Natural killer cell (primary cell): ENCODE results near the gene RNF175. TPM values are rescaled to one million over a fixed set of nuclear protein-coding genes. Genes with fewer than 3 reads are reported as not detected.

Source experiments
- ATAC-seq, 3 donors: fragments of 150-1000 bp in 2 of 3; fragments of 200-7000 bp in 1 of 3; cut with Tn5 transposase; 1 replicate in 1 of 3; 2 replicates in 2 of 3; pipeline ENCODE4 v1.10.0; 2021; ENCODE audit warnings: mild to moderate bottlenecking in 2 of 3, moderate library complexity in 2 of 3
- DNase-seq, 2 donors: peaks; one replicate each; pipeline versions ENCODE4 v3.0.0 to v3.0.0-alpha.2; 2013 to 2021; ENCODE audit warnings: mixed read lengths in 1 of 2
- H3K27ac ChIP-seq: one replicate; pipeline ENCODE4 v1.5.1; 2013; ENCODE audit warnings: mild to moderate bottlenecking, low read length
- H3K27me3 ChIP-seq: one replicate; pipeline ENCODE4 v1.6.1; 2013; ENCODE audit warnings: low read length; ENCODE audit not compliant: control insufficient read depth, insufficient read depth
- H3K36me3 ChIP-seq: one replicate; pipeline ENCODE4 v1.6.1; 2013; ENCODE audit warnings: low read length; ENCODE audit not compliant: control insufficient read depth, insufficient read depth
- H3K4me1 ChIP-seq: one replicate; pipeline ENCODE4 v1.6.1; 2013; ENCODE audit warnings: low read length; ENCODE audit not compliant: control insufficient read depth, insufficient read depth
- H3K4me3 ChIP-seq: one replicate; pipeline ENCODE4 v1.5.1; 2013; ENCODE audit warnings: low read length
- H3K9me3 ChIP-seq: one replicate; pipeline ENCODE4 v1.6.1; 2013; ENCODE audit warnings: low read length; ENCODE audit not compliant: control insufficient read depth, insufficient read depth
- H3K27ac Mint-ChIP-seq, 2 donors: one replicate each; pipeline ENCODE4 v1.8.0; 2022; ENCODE audit warnings: mild to moderate bottlenecking in 2 of 2, mixed read lengths in 2 of 2, moderate library complexity in 1 of 2
- H3K27me3 Mint-ChIP-seq, 2 donors: one replicate each; pipeline ENCODE4 v1.8.0; 2022; ENCODE audit warnings: low read depth in 2 of 2, mixed read lengths in 2 of 2
- H3K36me3 Mint-ChIP-seq: one replicate; pipeline ENCODE4 v1.8.0; 2022; ENCODE audit warnings: mixed read lengths
- H3K4me1 Mint-ChIP-seq, 2 donors: one replicate each; pipeline ENCODE4 v1.8.0; 2022; ENCODE audit warnings: mixed read lengths in 2 of 2
- H3K4me3 Mint-ChIP-seq: one replicate; pipeline ENCODE4 v1.8.0; 2022; ENCODE audit warnings: mild to moderate bottlenecking, moderate library complexity, mixed read lengths
- H3K9me3 Mint-ChIP-seq, 2 donors: one replicate each; pipeline ENCODE4 v1.8.0; 2022; ENCODE audit warnings: mixed read lengths in 2 of 2
- WGBS: methylation state at CpG from one replicate; pipeline ENCODE4 v1.1.7; 2013; ENCODE audit warnings: missing lambda C conversion rate; ENCODE audit not compliant: insufficient coverage; 5-methylcytosine and 5-hydroxymethylcytosine counted together
- intact Hi-C: fragments of 100-400 bp; cut with micrococcal nuclease; formaldehyde crosslinking; loops from one replicate; pipeline ENCODE4 v1.14.2; 2022
- total RNA-seq, 4 donors: library from RNA; stranded (reverse); fragments of 120-200 nt in 1 of 4; gene quantifications; one replicate each; pipeline versions ENCODE4 v1.2.3 to v1.2.4, GENCODE V29; 2013 to 2022
- TF ChIP-seq, protein P1 (sequence below): fragments of 200-600 bp; IDR thresholded peaks from one replicate; pipeline ENCODE4 v1.8.0; 2022; ENCODE audit warnings: antibody characterized with exemption

Gene RNF175
- total RNA-seq, 3 donors from 2014 or later (not counting 1 experiment from before 2014, with no cell fraction given) = 0.07 TPM; not detected in 2

DNA sequence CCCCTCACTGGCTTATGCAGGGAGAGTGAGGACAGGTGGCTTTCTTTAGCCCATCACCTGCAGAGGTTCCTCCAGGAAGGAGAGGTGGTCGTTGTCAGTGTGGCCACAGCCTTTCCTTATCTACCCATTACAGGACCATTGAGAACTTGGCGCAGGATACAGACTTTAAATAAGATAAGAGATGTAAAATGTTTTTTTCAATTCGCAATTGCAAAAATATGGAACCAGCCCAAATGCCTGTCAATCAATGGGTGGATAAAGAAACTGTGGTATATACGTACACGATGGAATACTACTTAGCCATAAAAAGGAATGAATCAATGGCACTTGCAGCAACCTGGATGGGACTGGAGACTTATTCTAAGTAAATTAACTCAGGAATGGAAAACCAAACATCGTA lies 6.9 kb upstream of the RNF175 start:
- intact Hi-C loops = no loop called here

GRCh38 chr4:153765894-153766293 lies 6.1 kb upstream of the RNF175 start:
- WGBS = 84% methylated on average over 8 of the region's 8 CpGs
- H3K4me3 Mint-ChIP-seq = no peak overlapping the region
- no peak overlapping the region for H3K27ac ChIP-seq
- H3K9me3 ChIP-seq = no peaks in the 10 kb centered on the region
- no peak overlapping the region for H3K27ac Mint-ChIP-seq
- no peaks in the 10 kb centered on the region for H3K4me1 Mint-ChIP-seq
- H3K36me3 ChIP-seq = no peaks in the 10 kb centered on the region
- no peak for ATAC-seq
- TF ChIP-seq, protein P1, sequence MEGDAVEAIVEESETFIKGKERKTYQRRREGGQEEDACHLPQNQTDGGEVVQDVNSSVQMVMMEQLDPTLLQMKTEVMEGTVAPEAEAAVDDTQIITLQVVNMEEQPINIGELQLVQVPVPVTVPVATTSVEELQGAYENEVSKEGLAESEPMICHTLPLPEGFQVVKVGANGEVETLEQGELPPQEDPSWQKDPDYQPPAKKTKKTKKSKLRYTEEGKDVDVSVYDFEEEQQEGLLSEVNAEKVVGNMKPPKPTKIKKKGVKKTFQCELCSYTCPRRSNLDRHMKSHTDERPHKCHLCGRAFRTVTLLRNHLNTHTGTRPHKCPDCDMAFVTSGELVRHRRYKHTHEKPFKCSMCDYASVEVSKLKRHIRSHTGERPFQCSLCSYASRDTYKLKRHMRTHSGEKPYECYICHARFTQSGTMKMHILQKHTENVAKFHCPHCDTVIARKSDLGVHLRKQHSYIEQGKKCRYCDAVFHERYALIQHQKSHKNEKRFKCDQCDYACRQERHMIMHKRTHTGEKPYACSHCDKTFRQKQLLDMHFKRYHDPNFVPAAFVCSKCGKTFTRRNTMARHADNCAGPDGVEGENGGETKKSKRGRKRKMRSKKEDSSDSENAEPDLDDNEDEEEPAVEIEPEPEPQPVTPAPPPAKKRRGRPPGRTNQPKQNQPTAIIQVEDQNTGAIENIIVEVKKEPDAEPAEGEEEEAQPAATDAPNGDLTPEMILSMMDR = no peak
- no peaks in the 10 kb centered on the region for H3K9me3 Mint-ChIP-seq
- H3K4me1 ChIP-seq = no peaks in the 10 kb centered on the region
- H3K27me3 Mint-ChIP-seq = peaks cover 32 to 35% of the 10 kb centered on the region in 2 donors
- intact Hi-C loops = no loop called here
- H3K36me3 Mint-ChIP-seq = no peaks in the 10 kb centered on the region
- no peak overlapping the region for H3K4me3 ChIP-seq
- peaks cover 2% of the 10 kb centered on the region for H3K27me3 ChIP-seq
- DNase-seq = no peak

More for the DNA sequence above, 6.9 kb upstream of the RNF175 start:
- H3K36me3 ChIP-seq = no peaks in the 10 kb centered on the region
- H3K9me3 Mint-ChIP-seq = no peaks in the 10 kb centered on the region
- H3K27me3 Mint-ChIP-seq = peaks cover 27 to 33% of the 10 kb centered on the region in 2 donors
- DNase-seq = no peak
- no peaks in the 10 kb centered on the region for H3K4me1 ChIP-seq
- no peaks in the 10 kb centered on the region for H3K36me3 Mint-ChIP-seq
- no peaks in the 10 kb centered on the region for H3K4me1 Mint-ChIP-seq
- H3K4me3 Mint-ChIP-seq = no peak overlapping the region
- H3K27ac ChIP-seq = no peak overlapping the region
- H3K27ac Mint-ChIP-seq = no peak overlapping the region
- no peak for ATAC-seq
- TF ChIP-seq, protein P1 = no peak
- no peak overlapping the region for H3K4me3 ChIP-seq
- 90% methylated on average over 4 of the region's 6 CpGs for WGBS
- H3K9me3 ChIP-seq = no peaks in the 10 kb centered on the region
- peaks cover 2% of the 10 kb centered on the region for H3K27me3 ChIP-seq

DNA sequence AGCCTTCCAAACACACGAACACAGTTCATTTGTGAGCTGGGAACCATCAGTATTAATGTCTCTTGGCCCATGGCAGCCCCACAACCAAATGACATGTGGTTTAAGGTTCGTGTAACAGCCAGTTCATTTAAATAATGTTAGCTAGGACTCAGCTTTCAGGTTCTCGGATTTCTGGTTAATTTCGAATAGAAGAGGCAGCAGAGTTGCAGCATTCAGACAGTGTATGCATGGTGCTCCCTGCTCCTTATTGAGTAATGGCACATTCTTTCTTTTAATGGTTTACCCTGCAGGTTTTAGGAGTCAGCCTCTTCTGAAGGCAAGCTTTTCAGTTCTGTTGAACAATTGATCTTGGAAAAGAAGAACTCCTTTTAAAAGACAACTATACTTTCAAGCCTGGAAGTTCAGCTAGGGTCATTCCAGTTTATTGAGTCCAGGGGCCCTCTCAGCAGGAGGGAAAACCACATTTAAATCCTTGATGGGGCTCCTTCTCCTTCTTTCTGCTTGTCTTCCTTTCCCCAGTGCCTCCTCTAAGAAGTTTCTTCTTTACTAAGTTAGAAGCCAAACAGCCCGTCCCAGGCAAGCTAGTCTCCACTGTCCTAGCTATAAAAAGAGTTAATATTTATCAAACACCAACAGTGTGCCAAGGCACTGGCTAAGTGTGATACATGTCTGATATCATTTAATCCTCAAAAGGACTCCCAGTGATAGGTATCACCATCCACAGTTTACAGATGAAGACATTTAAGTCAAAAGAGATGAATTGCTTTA lies 5.0 kb upstream of the RNF175 start:
- H3K27me3 ChIP-seq = peaks cover 2% of the 10 kb centered on the region
- TF ChIP-seq, protein P1 = no peak
- ATAC-seq (no peak), DNase-seq (no peak)
- H3K36me3 ChIP-seq = no peaks in the 10 kb centered on the region
- Mint-ChIP-seq H3K4me1 (no peaks in the 10 kb centered on the region), H3K9me3 (no peaks in the 10 kb centered on the region), H3K36me3 (no peaks in the 10 kb centered on the region), H3K27ac (no peak overlapping the region), H3K4me3 (no peak overlapping the region), H3K27me3 (peaks cover 32 to 35% of the 10 kb centered on the region in 2 donors)
- no peak overlapping the region for H3K4me3 ChIP-seq
- WGBS = 80% methylated on average over 5 of the region's 5 CpGs
- intact Hi-C loops = no loop called here
- no peaks in the 10 kb centered on the region for H3K4me1 ChIP-seq
- no peaks in the 10 kb centered on the region for H3K9me3 ChIP-seq
- H3K27ac ChIP-seq = no peak overlapping the region

- no peaks in the 10 kb centered on the region for H3K4me1 Mint-ChIP-seq
- no peak overlapping the region for H3K4me3 ChIP-seq
- DNase-seq (no peak), ATAC-seq (no peak)
- intact Hi-C loops = no loop called here
- H3K36me3 Mint-ChIP-seq = no peaks in the 10 kb centered on the region
- H3K9me3 ChIP-seq = no peaks in the 10 kb centered on the region
- H3K27me3 ChIP-seq = peaks cover 6% of the 10 kb centered on the region
- H3K27ac Mint-ChIP-seq = no peak overlapping the region
- no peak overlapping the region for H3K27ac ChIP-seq
- no peaks in the 10 kb centered on the region for H3K9me3 Mint-ChIP-seq
- no peak overlapping the region for H3K4me3 Mint-ChIP-seq
- no peaks in the 10 kb centered on the region for H3K36me3 ChIP-seq
- H3K27me3 Mint-ChIP-seq = peaks cover 33 to 37% of the 10 kb centered on the region in 2 donors
- 100% methylated on average over 1 of the region's 1 CpG for WGBS
- no peaks in the 10 kb centered on the region for H3K4me1 ChIP-seq
- TF ChIP-seq, protein P1 = no peak
Measured at GRCh38 chr4:153763404-153763803, 3.6 kb upstream of the RNF175 start.
